Calu3 (cell line): Measurements from ENCODE around the gene ANO8. TPM values are rescaled to one million over a fixed set of nuclear protein-coding genes. Genes with fewer than 3 reads are reported as not detected.
A peak's percentile ranks its signal among the peaks of the same experiment; 100 is the strongest.

Experiments used
- BruUV-seq: library from RNA; stranded (reverse); fragments of 400-500 nt; replicated peaks from 2 replicates; lab custom pipeline; 2021; lab: Mats Ljungman, UMichigan
- CTCF ChIA-PET: fragments of 300-600 bp; sonication (Branson Sonifier 250); formaldehyde crosslinking; loops from one replicate; lab custom pipeline; 2022; ENCODE audit warnings: antibody characterized with exemption; lab: Charles Lee
- DNase-seq: peaks from one replicate; pipeline ENCODE4 v3.0.0; 2022
- H3K27ac Mint-ChIP-seq: one replicate; pipeline ENCODE4 v1.8.0; 2022; ENCODE audit warnings: mixed read lengths; ENCODE audit not compliant: unreplicated experiment
- H3K27me3 Mint-ChIP-seq: one replicate; pipeline ENCODE4 v1.8.0; 2022; ENCODE audit warnings: mixed read lengths; ENCODE audit not compliant: unreplicated experiment
- H3K36me3 Mint-ChIP-seq: one replicate; pipeline ENCODE4 v1.8.0; 2022; ENCODE audit warnings: mild to moderate bottlenecking, moderate library complexity, mixed read lengths; ENCODE audit not compliant: insufficient read depth, unreplicated experiment
- H3K4me1 Mint-ChIP-seq: one replicate; pipeline ENCODE4 v1.8.0; 2022; ENCODE audit warnings: mild to moderate bottlenecking, low read depth, mixed read lengths; ENCODE audit not compliant: unreplicated experiment
- H3K4me3 Mint-ChIP-seq: one replicate; pipeline ENCODE4 v1.8.0; 2022; ENCODE audit warnings: mild to moderate bottlenecking, low read depth, moderate library complexity, mixed read lengths; ENCODE audit not compliant: unreplicated experiment
- H3K9me3 Mint-ChIP-seq: one replicate; pipeline ENCODE4 v1.8.0; 2022; ENCODE audit warnings: low read depth, mixed read lengths; ENCODE audit not compliant: unreplicated experiment
- CTCF ChIP-seq: fragments of 200-600 bp; IDR thresholded peaks from one replicate; pipeline ENCODE4 v1.8.0; 2022; ENCODE audit warnings: antibody characterized with exemption; ENCODE audit not compliant: unreplicated experiment
- intact Hi-C: fragments of 100-400 bp; cut with micrococcal nuclease; formaldehyde crosslinking; loops from one replicate; pipeline ENCODE4 v1.10.0; 2022; ENCODE audit not compliant: unreplicated experiment
- total RNA-seq: library from RNA; stranded (reverse); gene quantifications from 2 replicates; pipeline ENCODE4 v1.2.3, GENCODE V29; 2022

ANO8 gene
- total RNA-seq, 1 experiment from 2014 or later: 10.5 TPM

- H3K9me3 Mint-ChIP-seq: no peaks in the 10 kb centered on the region
- CTCF ChIA-PET: no interaction called here
Observed at GRCh38 chr19:17309965-17310461, 24.6 kb downstream of the ANO8 start.

GRCh38 chr19:17309198-17309964 is 25.3 kb downstream of the ANO8 start, which contains the start of gene DDA1:
Gene DDA1, plus strand, starts transcription at chr19:17309563. Its CDS starts 92 bp downstream, at chr19:17309655.
- Mint-ChIP-seq H3K4me3 (peak within 1 kb of the TSS; percentile 99), H3K9me3 (no peaks in the 10 kb centered on the region), H3K27me3 (no peaks in the 10 kb centered on the region), H3K4me1 (peaks cover 27% of the 10 kb centered on the region), H3K36me3 (peaks cover 61% of the 10 kb centered on the region), H3K27ac (peak within 1 kb of the TSS; percentile 95)
- TF ChIP-seq CTCF: no peak
- CTCF ChIA-PET: interaction anchor here (0.6 to 0.8 kb wide), 4 partner anchors 8 to 692 kb away, joined by 3 to 7 read pairs (median 3); no protein-coding TSS in a partner anchor
- BruUV-seq: TSS peak; percentile 64
- intact Hi-C loops: no loop called here
- DNase-seq: peak; percentile 96

More at GRCh38 chr19:17309965-17310461, 24.6 kb downstream of the ANO8 start:
- H3K4me3 Mint-ChIP-seq: peak overlapping the region; percentile 99
- intact Hi-C loops: no loop called here
- H3K27ac Mint-ChIP-seq: peak overlapping the region; percentile 95
- peaks cover 58% of the 10 kb centered on the region for H3K36me3 Mint-ChIP-seq
- peak; percentile 20 for DNase-seq
- peaks cover 22% of the 10 kb centered on the region for H3K4me1 Mint-ChIP-seq
- TF ChIP-seq CTCF: no peak
- no TSS peak for BruUV-seq
- no peaks in the 10 kb centered on the region for H3K27me3 Mint-ChIP-seq

- Mint-ChIP-seq H3K4me1 (peaks cover 27% of the 10 kb centered on the region), H3K27ac (no peak overlapping the region)
- intact Hi-C loops: no loop called here
Observed at GRCh38 chr19:17307876-17308377, 26.7 kb downstream of the ANO8 start.

GRCh38 chr19:17306285-17306714 is 28.4 kb downstream of the ANO8 start:
- H3K27ac Mint-ChIP-seq: no peak overlapping the region

More at GRCh38 chr19:17307876-17308377, 26.7 kb downstream of the ANO8 start:
- no peaks in the 10 kb centered on the region for H3K9me3 Mint-ChIP-seq
- DNase-seq: no peak
- CTCF ChIA-PET: no interaction called here
- peaks cover 52% of the 10 kb centered on the region for H3K36me3 Mint-ChIP-seq
- H3K4me3 Mint-ChIP-seq: peak overlapping the region; percentile 5
- BruUV-seq: no TSS peak
- no peak for TF ChIP-seq CTCF
- no peaks in the 10 kb centered on the region for H3K27me3 Mint-ChIP-seq

More at GRCh38 chr19:17306285-17306714, 28.4 kb downstream of the ANO8 start:
- Mint-ChIP-seq H3K27me3 (no peaks in the 10 kb centered on the region), H3K9me3 (no peaks in the 10 kb centered on the region), H3K4me1 (peaks cover 20% of the 10 kb centered on the region), H3K4me3 (peak overlapping the region; percentile 72), H3K36me3 (peaks cover 45% of the 10 kb centered on the region)
- CTCF ChIA-PET: no interaction called here
- intact Hi-C loops: no loop called here
- BruUV-seq: no TSS peak
- no peak for TF ChIP-seq CTCF
- no peak for DNase-seq
